Measurements from ENCODE around the gene DISC1. TPM values are rescaled to one million over a fixed set of nuclear protein-coding genes. Genes with fewer than 3 reads are reported as not detected.

Gene DISC1
- total RNA-seq, 2 donors from 2014 or later, result 3.1 to 12.4 TPM

DNA sequence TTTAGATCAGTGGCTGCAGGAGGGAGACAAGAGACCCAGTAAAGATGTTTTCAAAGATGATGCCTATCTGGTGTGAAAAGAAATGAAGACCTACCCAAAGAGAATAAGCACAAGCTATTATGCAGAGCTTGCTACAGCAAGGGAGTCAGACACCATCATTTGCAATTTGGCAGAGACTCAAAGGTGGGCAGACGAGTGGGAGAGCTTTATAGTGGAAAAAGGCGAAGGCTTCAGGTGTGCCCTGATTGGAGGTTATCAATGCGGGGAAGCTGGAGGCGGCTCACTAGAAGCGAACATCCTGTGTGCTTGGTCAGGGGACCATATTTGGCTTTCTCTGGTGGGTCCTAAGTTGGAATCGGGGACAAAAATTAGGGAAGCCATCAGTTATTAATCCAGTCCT is 183.8 kb downstream of the DISC1 start:
- DNase-seq (ENCODE audit: low spot score in 2 of 2), result no peak
- Mint-ChIP-seq H3K36me3 (peaks cover 0 to 5% of the 10 kb centered on the region in 2 donors), H3K27ac (no peak overlapping the region), H3K9me3 (no peaks in the 10 kb centered on the region)
- ATAC-seq, result no peak

- DNase-seq (ENCODE audit: low spot score in 2 of 2) (no peak), ATAC-seq (no peak)
- Mint-ChIP-seq H3K9me3 (no peaks in the 10 kb centered on the region), H3K27ac (no peak overlapping the region), H3K36me3 (peaks cover 0 to 5% of the 10 kb centered on the region in 2 donors)
Observed at GRCh38 chr1:231814021-231814420, 187.4 kb downstream of the DISC1 start.

DNA sequence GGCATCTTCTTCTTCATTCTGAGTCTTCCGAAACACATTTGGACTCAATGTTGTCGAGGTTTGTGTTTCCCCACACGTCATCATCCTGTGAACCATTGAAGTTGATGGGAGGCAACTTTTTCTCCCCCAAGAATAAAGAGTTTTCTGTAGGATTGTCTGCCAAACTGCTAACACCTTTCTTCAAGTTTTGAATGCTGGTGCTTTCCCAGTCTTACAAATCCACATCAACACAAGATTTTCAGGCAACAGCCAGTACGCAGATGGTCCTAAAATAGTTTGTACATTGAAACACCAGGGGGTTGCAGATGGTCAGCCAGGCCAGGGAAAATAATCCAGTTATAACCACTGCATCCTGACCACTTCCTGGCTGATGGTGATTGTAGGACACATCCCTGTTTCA is 187.9 kb downstream of the DISC1 start:
- no peaks in the 10 kb centered on the region for H3K9me3 Mint-ChIP-seq
- peaks cover 0 to 5% of the 10 kb centered on the region in 2 donors for H3K36me3 Mint-ChIP-seq
- no peak overlapping the region for H3K27ac Mint-ChIP-seq
- no peak for ATAC-seq
- no peak for DNase-seq (ENCODE audit: low spot score in 2 of 2)

GRCh38 chr1:231817801-231818200 is 191.2 kb downstream of the DISC1 start:
- ATAC-seq (no peak), DNase-seq (ENCODE audit: low spot score in 2 of 2) (no peak)
- H3K27ac Mint-ChIP-seq, result no peak overlapping the region
- peaks cover 0 to 5% of the 10 kb centered on the region in 2 donors for H3K36me3 Mint-ChIP-seq
- H3K9me3 Mint-ChIP-seq, result no peaks in the 10 kb centered on the region

DNA sequence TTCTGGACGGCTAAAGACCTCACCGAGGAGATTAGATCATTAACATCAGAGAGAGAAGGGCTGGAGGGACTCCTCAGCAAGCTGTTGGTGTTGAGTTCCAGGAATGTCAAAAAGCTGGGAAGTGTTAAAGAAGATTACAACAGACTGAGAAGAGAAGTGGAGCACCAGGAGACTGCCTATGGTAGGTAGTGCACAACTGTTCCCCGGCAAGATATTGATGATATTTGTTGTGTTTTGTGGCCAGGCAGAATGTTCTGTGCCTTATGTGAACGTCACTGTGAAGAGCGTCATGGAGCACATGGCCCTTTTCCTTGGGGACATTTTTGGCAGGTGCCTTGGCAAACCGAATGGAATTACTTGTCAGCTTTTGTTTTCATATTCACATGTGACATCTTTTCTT is 191.7 kb downstream of the DISC1 start:
- Mint-ChIP-seq H3K36me3 (peaks cover 0 to 5% of the 10 kb centered on the region in 2 donors), H3K27ac (no peak overlapping the region)

DNA sequence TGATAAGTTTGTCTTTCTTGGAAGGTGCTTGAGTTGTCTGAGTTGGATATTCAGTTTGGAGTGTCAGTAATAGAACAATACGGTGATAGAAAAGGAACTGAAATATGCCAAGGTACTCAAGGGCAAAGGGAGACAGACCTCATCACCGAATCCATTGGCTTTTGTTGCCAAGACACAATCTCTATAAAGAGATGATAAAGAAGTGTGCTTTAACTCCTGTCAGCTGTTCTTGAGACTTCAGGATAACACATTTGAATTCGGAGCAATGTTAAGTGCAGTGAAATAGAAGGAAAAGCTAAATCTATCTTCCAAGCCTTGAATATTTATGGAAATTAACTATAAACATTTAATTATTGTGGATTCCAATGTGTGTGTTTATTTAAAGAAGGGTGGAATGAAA is 194.7 kb downstream of the DISC1 start:
- H3K9me3 Mint-ChIP-seq, result no peaks in the 10 kb centered on the region
- no peak overlapping the region for H3K27ac Mint-ChIP-seq
- DNase-seq (ENCODE audit: low spot score in 2 of 2), result no peak
- peaks cover 0 to 4% of the 10 kb centered on the region in 2 donors for H3K36me3 Mint-ChIP-seq
- no peak for ATAC-seq

More for the DNA sequence above, 191.7 kb downstream of the DISC1 start:
- ATAC-seq (no peak), DNase-seq (ENCODE audit: low spot score in 2 of 2) (no peak)
- no peaks in the 10 kb centered on the region for H3K9me3 Mint-ChIP-seq

GRCh38 chr1:231822041-231822440 is 195.5 kb downstream of the DISC1 start:
- H3K9me3 Mint-ChIP-seq, result no peaks in the 10 kb centered on the region
- no peak for DNase-seq (ENCODE audit: low spot score in 2 of 2)
- peaks cover 0 to 6% of the 10 kb centered on the region in 2 donors for H3K36me3 Mint-ChIP-seq
- H3K27ac Mint-ChIP-seq, result no peak overlapping the region
- ATAC-seq, result no peak

DNA sequence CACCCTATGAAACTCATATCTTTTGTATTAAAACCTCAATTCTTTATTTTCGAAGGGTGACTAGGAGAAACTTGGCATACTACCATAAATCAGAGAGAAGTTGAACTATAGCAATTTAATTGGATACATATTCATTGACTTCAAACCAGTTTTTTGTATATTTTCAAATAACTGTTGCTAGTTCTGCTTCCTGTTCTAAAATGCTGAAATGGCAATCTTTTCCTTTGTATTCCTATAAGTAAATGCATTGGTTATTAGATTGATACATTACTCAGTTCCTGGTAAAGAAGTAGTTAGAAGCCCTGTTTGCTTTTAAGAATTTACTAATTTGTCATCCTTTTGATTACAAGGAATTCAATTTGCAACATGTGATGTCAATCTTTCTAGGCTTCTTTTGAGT is 200.0 kb downstream of the DISC1 start:
- H3K9me3 Mint-ChIP-seq, result no peaks in the 10 kb centered on the region
- peaks cover 0 to 6% of the 10 kb centered on the region in 2 donors for H3K36me3 Mint-ChIP-seq
- H3K27ac Mint-ChIP-seq, result no peak overlapping the region
- ATAC-seq (no peak), DNase-seq (ENCODE audit: low spot score in 2 of 2) (no peak)

DNA sequence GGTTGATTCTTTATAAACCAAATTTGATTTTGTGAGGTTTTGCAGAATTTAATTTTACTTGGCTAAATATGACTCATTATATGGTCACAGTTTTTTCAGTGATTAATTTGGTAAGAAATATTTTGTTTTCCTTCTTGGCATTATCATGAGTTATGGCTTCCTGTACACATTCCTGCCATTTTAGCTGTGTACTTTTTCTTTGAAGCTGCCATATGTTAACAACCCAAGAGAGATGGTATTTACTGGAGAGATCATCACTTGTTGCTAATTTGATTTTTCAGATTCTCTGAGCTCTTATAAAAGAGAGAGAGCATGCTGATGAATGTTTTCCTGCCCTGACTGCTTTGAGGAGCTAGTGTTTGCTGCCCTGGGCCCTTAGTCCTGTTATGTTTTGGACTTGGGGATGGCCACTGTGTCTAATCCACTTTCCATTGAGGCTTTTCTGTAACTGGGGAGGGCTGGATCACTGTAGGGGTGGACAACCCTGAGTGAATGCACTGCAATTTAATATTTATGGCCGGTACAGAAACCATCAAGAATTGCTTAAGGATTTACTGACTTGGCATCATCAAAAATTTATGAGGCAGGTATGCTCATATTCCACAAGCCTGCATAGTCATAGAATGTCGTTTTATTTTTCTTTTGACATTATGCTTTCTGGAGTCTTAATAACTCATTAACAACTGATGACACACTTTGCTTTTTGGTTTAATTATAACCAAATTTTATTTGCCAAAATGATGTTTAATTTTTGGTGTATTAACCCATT is 200.9 kb downstream of the DISC1 start:
- ATAC-seq (no peak), DNase-seq (ENCODE audit: low spot score in 2 of 2) (no peak)
- Mint-ChIP-seq H3K27ac (no peak overlapping the region), H3K36me3 (peaks cover 0 to 6% of the 10 kb centered on the region in 2 donors), H3K9me3 (no peaks in the 10 kb centered on the region)

- H3K36me3 Mint-ChIP-seq, result peaks cover 0 to 6% of the 10 kb centered on the region in 2 donors
- ATAC-seq (no peak), DNase-seq (ENCODE audit: low spot score in 2 of 2) (no peak)
- no peaks in the 10 kb centered on the region for H3K9me3 Mint-ChIP-seq
- no peak overlapping the region for H3K27ac Mint-ChIP-seq
Observed at GRCh38 chr1:231828182-231828920, 201.8 kb downstream of the DISC1 start.

GRCh38 chr1:231829332-231829731 is 202.7 kb downstream of the DISC1 start:
- DNase-seq (ENCODE audit: low spot score in 2 of 2), result no peak
- Mint-ChIP-seq H3K27ac (no peak overlapping the region), H3K9me3 (no peaks in the 10 kb centered on the region), H3K36me3 (peaks cover 0 to 6% of the 10 kb centered on the region in 2 donors)
- no peak for ATAC-seq

DNA sequence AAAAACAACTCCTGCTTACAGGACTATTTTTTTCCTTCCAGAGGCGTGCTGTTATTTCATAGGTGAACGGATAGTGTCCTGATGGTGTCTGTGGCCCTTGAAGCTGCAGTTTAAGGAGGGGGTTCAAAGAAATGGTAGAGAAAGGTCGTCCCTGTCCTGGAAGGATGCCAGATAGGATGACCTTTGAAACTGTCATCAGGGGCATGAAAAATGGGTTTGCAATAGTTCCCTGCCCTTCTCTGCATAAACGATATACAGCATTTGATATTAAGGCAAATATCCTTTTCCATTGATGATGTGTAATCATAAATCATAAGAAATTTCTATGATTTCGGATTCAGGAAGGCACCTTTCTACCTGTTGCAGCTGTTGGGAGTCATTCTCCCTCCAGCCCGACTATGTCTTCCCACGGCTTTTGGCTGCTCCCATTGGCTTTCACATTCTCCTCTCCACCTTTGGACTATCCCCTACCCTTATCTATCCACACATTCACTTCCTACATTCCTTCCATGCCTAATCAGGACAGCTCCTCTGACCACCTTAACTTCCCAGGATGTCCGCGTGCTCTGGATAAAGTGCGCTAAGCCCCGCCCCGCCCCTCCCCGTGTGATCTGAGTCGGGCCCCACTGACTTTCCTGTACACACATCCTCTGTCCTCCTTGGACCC is 209.8 kb downstream of the DISC1 start:
- ATAC-seq, result no peak

GRCh38 chr1:231838521-231838920 is 211.9 kb downstream of the DISC1 start:
- ATAC-seq (no peak), DNase-seq (ENCODE audit: low spot score in 2 of 2) (no peak)
- no peaks in the 10 kb centered on the region for H3K9me3 Mint-ChIP-seq
- no peaks in the 10 kb centered on the region for H3K36me3 Mint-ChIP-seq
- H3K27ac Mint-ChIP-seq, result no peak overlapping the region

More for the DNA sequence above, 209.8 kb downstream of the DISC1 start:
- DNase-seq (ENCODE audit: low spot score in 2 of 2), result no peak
- H3K36me3 Mint-ChIP-seq, result no peaks in the 10 kb centered on the region
- H3K9me3 Mint-ChIP-seq, result no peaks in the 10 kb centered on the region
- no peak overlapping the region for H3K27ac Mint-ChIP-seq

DNA sequence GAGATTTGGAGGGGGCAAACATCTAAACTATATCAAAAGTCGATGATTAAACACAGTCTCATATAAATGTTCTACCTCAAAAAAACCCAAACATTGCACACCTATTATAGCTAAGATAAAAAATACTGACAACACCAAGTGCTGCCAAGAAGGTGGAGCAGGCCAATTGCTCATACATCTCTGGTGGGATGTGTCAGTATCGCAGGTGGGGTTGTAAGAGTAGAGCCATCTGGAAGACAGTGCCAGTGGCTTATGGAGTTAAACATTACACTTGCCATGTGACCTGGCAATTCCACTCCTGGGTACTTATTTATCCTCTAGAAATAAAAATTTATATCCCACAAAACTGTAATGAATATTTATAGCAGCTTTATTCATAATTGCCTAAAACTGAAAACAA is 213.4 kb downstream of the DISC1 start:
- Mint-ChIP-seq H3K9me3 (no peaks in the 10 kb centered on the region), H3K27ac (no peak overlapping the region), H3K36me3 (no peaks in the 10 kb centered on the region)
- ATAC-seq, result no peak
- no peak for DNase-seq (ENCODE audit: low spot score in 2 of 2)

DNA sequence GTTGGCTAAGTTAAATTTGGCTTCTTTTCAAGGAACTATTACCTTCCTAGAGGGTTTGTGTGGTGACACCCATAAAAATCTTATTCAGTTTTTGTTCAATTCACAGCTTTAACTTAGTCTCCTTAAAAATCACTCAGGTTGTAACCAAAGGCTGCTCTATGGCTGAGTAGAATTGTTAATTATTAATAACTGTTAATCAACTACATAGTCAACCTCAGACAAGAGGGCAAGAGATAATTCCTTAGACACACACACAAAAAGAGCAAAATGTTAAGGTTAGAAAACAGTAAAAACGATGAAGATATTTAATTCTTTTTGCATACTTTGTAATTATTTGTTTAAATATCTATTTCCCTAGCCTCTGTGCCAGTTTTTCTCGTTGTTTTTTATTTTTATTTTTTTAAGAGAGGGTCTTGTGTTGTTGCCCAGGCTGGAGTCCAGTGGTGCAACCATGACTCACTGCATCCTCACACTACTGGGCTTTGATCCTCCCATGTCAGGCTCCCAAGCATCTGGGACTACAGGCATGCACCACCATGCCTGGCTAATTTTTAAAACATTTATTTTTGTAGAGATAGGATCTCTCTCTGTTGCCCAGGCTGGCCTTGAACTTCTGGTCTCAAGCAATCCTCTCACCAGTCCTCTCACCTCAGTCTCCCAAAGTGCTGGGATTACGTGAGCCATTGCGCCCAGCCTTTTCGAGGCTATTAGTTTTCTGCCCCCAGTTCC is 215.2 kb downstream of the DISC1 start:
- H3K36me3 Mint-ChIP-seq, result no peaks in the 10 kb centered on the region
- no peak for DNase-seq (ENCODE audit: low spot score in 2 of 2)
- ATAC-seq, result no peak
- no peaks in the 10 kb centered on the region for H3K9me3 Mint-ChIP-seq
- no peak overlapping the region for H3K27ac Mint-ChIP-seq

DNA sequence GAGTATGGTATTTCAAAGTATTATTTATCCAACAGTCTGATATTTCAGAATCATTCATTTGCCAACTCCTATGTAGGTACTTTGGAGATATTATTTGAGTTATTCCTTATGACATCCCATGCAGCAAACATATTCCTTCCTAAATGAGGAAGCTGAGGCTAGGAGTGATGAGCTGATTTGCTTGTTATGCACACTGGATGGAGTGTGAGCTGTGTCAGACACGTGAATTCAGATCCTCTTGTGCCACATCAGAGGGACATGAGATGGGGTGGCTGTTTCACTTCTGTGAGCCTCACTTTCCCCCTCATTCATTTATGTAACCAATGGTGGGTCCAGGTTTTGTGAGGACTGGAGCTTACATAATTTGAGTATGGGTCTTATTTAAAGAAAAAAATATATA is 215.9 kb downstream of the DISC1 start:
- no peak overlapping the region for H3K27ac Mint-ChIP-seq
- ATAC-seq (no peak), DNase-seq (ENCODE audit: low spot score in 2 of 2) (no peak)
- H3K9me3 Mint-ChIP-seq, result no peaks in the 10 kb centered on the region
- H3K36me3 Mint-ChIP-seq, result no peaks in the 10 kb centered on the region

Data from activated naive CD4-positive, alpha-beta T cell treated with anti-CD3 and anti-CD28 coated beads, Interleukin-2, amount 50 U/mL, for 72 hours (primary cell).